Activated gamma-delta T cell treated with anti-CD3 and anti-CD28 coated beads, Interleukin-2, amount 50 U/mL, for 16 hours (primary cell): ENCODE results near the gene BPGM.
"Not testable (repeated sequence)": the region's sequence is repeated elsewhere in the genome, so short reads cannot be mapped to it uniquely, and the experiment has no call there.

Source experiments
- DNase-seq: peaks from one replicate; pipeline ENCODE4 v3.0.0-alpha.2; 2020; ENCODE audit warnings: low read depth

BPGM gene

GRCh38 chr7:134665045-134665444, 18.4 kb downstream of the BPGM start:
- not testable (repeated sequence) for DNase-seq

GRCh38 chr7:134667899-134668298, 21.2 kb downstream of the BPGM start:
- no peak for DNase-seq

- DNase-seq, result no peak
Observed at GRCh38 chr7:134669388-134669787, 22.7 kb downstream of the BPGM start.

GRCh38 chr7:134669845-134670373, 23.3 kb downstream of the BPGM start:
- DNase-seq, result peak; percentile 58

- no peak for DNase-seq
Observed at GRCh38 chr7:134671609-134672008, 25.0 kb downstream of the BPGM start.

- DNase-seq, result no peak
Observed at GRCh38 chr7:134674424-134674823, 27.8 kb downstream of the BPGM start.

- DNase-seq, result no peak
Observed at GRCh38 chr7:134676743-134677142, 30.1 kb downstream of the BPGM start.

GRCh38 chr7:134678115-134678514, 31.5 kb downstream of the BPGM start:
- DNase-seq, result no peak

GRCh38 chr7:134679006-134679405, 32.4 kb downstream of the BPGM start:
- no peak for DNase-seq

GRCh38 chr7:134684165-134684564, 37.5 kb downstream of the BPGM start:
- no peak for DNase-seq

GRCh38 chr7:134685250-134685649, 38.6 kb downstream of the BPGM start:
- DNase-seq, result no peak

GRCh38 chr7:134686786-134687185, 40.1 kb downstream of the BPGM start:
- DNase-seq, result no peak

- DNase-seq, result not testable (repeated sequence)
Observed at GRCh38 chr7:134689550-134689949, 42.9 kb downstream of the BPGM start.

GRCh38 chr7:134690016-134690415, 43.4 kb downstream of the BPGM start:
- DNase-seq, result no peak

GRCh38 chr7:134690614-134691504, 44.2 kb downstream of the BPGM start:
- no peak for DNase-seq

- no peak for DNase-seq
Observed at GRCh38 chr7:134691546-134692343, 45.1 kb downstream of the BPGM start.

GRCh38 chr7:134692344-134692705, 45.7 kb downstream of the BPGM start:
- DNase-seq, result no peak

- DNase-seq, result no peak
Observed at GRCh38 chr7:134693256-134693655, 46.6 kb downstream of the BPGM start.

- no peak for DNase-seq
Observed at GRCh38 chr7:134694299-134694698, 47.6 kb downstream of the BPGM start.

GRCh38 chr7:134694767-134695166, 48.1 kb downstream of the BPGM start:
- DNase-seq, result no peak

- DNase-seq, result no peak
Observed at GRCh38 chr7:134695321-134695860, 48.7 kb downstream of the BPGM start.

GRCh38 chr7:134696261-134696660, 49.6 kb downstream of the BPGM start:
- DNase-seq, result no peak
